ENCODE results near the gene ZNF784. TPM values are rescaled to one million over a fixed set of nuclear protein-coding genes. Genes with fewer than 3 reads are reported as not detected.

Gene ZNF784
- total and polyA plus RNA-seq, 7 donors = 2.8 to 9.1 (median 7.2) TPM

DNA sequence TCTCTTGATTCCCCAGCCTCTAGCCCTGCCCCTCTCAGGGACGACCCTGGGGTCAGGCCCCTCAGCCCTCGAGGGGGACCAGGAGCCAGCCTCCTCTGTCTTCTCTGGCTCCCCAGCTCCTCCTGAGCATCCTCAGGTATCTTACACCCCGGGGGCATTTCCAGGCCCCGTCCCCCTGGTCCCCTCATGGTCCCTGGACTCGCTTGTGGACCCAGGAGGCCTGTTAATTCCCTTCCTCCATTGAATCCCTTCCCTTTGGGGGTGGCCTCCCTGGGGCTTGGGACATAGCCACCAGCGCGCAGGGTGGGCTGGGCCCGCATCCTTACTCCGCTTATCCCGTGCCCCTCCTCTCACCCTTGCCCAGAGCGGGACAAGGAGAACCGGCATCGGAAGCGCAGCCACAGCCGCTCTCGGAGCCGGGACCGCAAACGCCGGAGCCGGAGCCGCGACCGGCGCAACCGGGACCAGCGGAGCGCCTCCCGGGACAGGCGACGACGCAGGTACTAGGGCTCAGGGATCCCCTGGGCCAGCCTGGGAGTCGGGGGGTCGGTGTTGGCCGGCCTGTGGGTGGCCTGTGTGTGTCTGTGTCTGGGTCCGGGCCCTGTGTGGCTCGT, 34.6 kb upstream of the ZNF784 start:
- Histone ChIP-seq H3K27me3 (no peaks in the 10 kb centered on the region), H3K27ac (no peak overlapping the region), H3K9me3 (no peaks in the 10 kb centered on the region), H3K36me3 (peaks cover 32 to 52% (median 42%) of the 10 kb centered on the region in 4 donors), H3K4me3 (no peak overlapping the region), H3K4me1 (peaks cover 0 to 47% (median 43%) of the 10 kb centered on the region in 4 donors)
- intact Hi-C loops (cut with DNase I) = loop anchor here (10.0 kb wide), 1 partner anchor 544 kb away; the partner anchor contains the start of gene PPP1R12C
- DNase-seq = no peak
- TF ChIP-seq POLR2AphosphoS5 (IDR thresholded peaks at IDR 0.05) = no peak
- TF ChIP-seq POLR2A (IDR thresholded peaks at IDR 0.05) = no peak
- TF ChIP-seq EP300 (IDR thresholded peaks at IDR 0.05) = no peak
- TF ChIP-seq, protein P1, sequence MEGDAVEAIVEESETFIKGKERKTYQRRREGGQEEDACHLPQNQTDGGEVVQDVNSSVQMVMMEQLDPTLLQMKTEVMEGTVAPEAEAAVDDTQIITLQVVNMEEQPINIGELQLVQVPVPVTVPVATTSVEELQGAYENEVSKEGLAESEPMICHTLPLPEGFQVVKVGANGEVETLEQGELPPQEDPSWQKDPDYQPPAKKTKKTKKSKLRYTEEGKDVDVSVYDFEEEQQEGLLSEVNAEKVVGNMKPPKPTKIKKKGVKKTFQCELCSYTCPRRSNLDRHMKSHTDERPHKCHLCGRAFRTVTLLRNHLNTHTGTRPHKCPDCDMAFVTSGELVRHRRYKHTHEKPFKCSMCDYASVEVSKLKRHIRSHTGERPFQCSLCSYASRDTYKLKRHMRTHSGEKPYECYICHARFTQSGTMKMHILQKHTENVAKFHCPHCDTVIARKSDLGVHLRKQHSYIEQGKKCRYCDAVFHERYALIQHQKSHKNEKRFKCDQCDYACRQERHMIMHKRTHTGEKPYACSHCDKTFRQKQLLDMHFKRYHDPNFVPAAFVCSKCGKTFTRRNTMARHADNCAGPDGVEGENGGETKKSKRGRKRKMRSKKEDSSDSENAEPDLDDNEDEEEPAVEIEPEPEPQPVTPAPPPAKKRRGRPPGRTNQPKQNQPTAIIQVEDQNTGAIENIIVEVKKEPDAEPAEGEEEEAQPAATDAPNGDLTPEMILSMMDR (IDR thresholded peaks at IDR 0.05) = no peak
- WGBS, 2 donors = 91 to 93% methylated on average over 37 of the region's 37 CpGs

DNA sequence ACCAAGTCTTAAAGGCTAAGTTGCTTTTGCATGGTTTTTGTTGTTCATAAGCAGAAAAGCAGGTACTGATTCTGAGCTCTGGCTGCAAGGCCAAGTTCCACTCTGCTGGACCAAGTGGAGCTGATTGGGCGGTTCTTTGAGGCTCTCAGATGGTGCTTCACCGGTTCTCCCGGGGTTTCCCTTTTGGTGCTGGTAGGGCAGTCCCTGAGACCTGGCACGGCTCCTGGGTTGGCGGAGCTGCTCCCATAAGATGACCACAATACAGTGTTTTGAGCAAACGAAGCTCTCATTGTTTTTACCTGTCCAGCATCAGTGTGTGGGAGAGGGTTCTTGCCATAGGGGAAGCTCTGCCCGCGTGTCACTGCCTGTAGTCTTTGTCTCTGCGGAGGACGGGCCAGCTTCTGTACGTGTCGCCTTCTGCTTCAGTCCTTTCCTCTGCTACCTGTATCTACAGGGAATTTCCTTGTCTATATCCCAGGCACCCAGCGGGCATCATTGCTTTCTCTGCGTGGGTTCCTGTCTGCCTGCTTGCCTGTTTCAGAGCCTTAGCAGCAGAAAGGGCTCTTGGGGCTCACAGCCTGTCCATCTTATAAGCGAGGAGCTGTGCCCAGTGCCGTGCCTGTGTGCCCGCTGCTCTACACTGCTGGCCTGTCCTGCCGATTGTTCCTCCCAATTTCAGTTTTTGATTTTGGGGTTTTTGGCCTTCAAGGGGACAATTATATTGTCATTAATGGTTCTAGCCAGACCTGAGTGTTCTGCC, 32.8 kb upstream of the ZNF784 start:
- H3K27me3 ChIP-seq = no peaks in the 10 kb centered on the region
- H3K36me3 ChIP-seq = peaks cover 15 to 40% (median 26%) of the 10 kb centered on the region in 4 donors
- intact Hi-C loops (cut with DNase I) = loop anchor here (2.0 to 10.0 kb wide), 2 partner anchors 16 to 542 kb away; partner anchors contain the start of gene PPP1R12C
- H3K4me1 ChIP-seq = peaks cover 0 to 57% (median 52%) of the 10 kb centered on the region in 4 donors
- DNase-seq = no peak
- H3K9me3 ChIP-seq = no peaks in the 10 kb centered on the region
- no peak overlapping the region for H3K27ac ChIP-seq
- peak overlapping the region in 3 of 4 donors; percentile 86 to 97 (median 97) for H3K4me3 ChIP-seq
- 19 to 49% methylated on average over 18 of the region's 18 CpGs for WGBS, 2 donors
- TF ChIP-seq, protein P1 (IDR thresholded peaks at IDR 0.05) = no peak
- TF ChIP-seq POLR2A (IDR thresholded peaks at IDR 0.05) (no peak), EP300 (IDR thresholded peaks at IDR 0.05) (no peak)

DNA sequence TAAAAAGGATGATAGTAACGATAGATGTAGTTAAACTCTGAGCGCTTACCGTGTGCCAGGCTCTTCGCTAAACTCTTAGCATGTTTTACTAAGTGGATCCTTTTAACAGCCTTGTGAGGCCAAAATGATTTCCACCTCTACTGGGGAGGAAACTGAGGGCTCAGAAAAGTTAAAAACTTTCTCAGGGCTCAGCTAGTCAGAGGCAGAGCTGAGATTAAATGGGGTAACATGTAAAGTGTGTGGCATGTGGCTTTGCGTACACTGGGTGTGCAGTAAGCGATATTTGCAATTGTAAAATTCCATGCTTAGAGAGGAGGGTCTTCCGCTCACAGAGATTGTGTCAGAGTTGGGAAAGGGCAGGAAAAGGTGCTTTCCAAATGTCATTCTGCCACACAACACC, 32.2 kb upstream of the ZNF784 start:
- Histone ChIP-seq H3K36me3 (peaks cover 11 to 37% (median 22%) of the 10 kb centered on the region in 4 donors), H3K4me1 (peaks cover 0 to 57% (median 52%) of the 10 kb centered on the region in 4 donors), H3K27ac (peak overlapping the region in 1 of 4 donors; percentile 99), H3K4me3 (peak overlapping the region in 3 of 4 donors; percentile 86 to 97 (median 97)), H3K9me3 (no peaks in the 10 kb centered on the region), H3K27me3 (no peaks in the 10 kb centered on the region)
- WGBS, 2 donors = 31 to 48% methylated on average over 7 of the region's 7 CpGs
- intact Hi-C loops (cut with DNase I) = loop anchor here (2.0 to 10.0 kb wide), 2 partner anchors 16 to 542 kb away; partner anchors contain the start of gene PPP1R12C
- TF ChIP-seq POLR2A (IDR thresholded peaks at IDR 0.05) (no peak), EP300 (IDR thresholded peaks at IDR 0.05) (no peak), POLR2AphosphoS5 (IDR thresholded peaks at IDR 0.05) (no peak)
- TF ChIP-seq, protein P1 (IDR thresholded peaks at IDR 0.05) = no peak
- DNase-seq = no peak

DNA sequence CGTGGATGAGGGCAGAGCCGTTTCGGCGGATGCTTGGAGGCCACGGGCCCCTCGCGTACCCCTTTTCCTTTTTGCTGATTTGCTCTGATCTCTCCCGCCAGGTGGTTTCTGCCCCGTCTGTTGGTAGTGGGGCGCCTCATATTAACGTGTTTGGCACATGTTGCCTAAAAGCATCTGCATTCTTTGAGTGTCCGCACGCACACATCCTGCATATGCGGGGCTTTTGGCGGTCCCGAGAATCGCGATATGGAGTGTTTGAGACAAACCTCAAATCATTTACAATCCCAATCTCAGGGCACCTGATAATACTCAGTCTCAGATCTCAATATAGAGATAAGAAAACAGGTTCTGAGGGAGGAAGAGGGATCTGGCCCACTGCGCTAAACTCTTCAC, 31.3 kb upstream of the ZNF784 start:
- no peak for DNase-seq
- peak overlapping the region; percentile 98 to 100 (median 99) for H3K27ac ChIP-seq
- H3K4me3 ChIP-seq = peak overlapping the region; percentile 86 to 97 (median 94)
- H3K9me3 ChIP-seq = no peaks in the 10 kb centered on the region
- peaks cover 0 to 57% (median 52%) of the 10 kb centered on the region in 4 donors for H3K4me1 ChIP-seq
- no peaks in the 10 kb centered on the region for H3K27me3 ChIP-seq
- peaks cover 2 to 28% (median 15%) of the 10 kb centered on the region in 4 donors for H3K36me3 ChIP-seq
- 0% methylated on average over 19 of the region's 19 CpGs for WGBS, 2 donors
- TF ChIP-seq EP300 (IDR thresholded peaks at IDR 0.05) (no peak), POLR2A (IDR thresholded peaks at IDR 0.05) (no peak), POLR2AphosphoS5 (IDR thresholded peaks at IDR 0.05) (no peak)
- TF ChIP-seq, protein P1 (IDR thresholded peaks at IDR 0.05) = no peak
- intact Hi-C loops (cut with DNase I) = loop anchor here (2.0 to 10.0 kb wide), 3 partner anchors 17 to 541 kb away; partner anchors contain the start of gene PPP1R12C
